GM19324 (cell line): ENCODE data around the gene MAP4K4.

Experiments used
- ATAC-seq: cut with Tn5 transposase; IDR thresholded peaks from one replicate; pipeline ENCODE4 v1.9.1; 2021; ENCODE audit warnings: mild to moderate bottlenecking, moderate library complexity; ENCODE audit not compliant: unreplicated experiment, low FRiP score

The MAP4K4 gene

DNA sequence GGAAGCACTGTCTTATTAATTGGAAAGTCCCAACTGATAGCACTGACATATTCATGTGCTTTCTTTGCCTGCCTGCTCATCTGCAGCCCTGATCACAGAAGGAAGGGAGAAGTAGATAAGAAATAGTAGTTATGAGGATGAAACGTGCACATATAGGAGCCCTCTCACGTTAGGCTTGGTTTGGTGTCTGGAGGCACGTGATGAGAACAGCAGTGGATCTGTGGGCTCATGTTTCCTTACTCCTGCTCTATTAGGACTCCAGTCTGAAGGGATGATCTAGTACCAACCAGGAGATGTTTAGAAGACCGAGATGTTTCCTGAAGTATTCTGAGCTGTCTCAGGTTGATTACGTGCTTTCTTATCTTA is 84.9 kb downstream of the MAP4K4 start:
- no peak for ATAC-seq

DNA sequence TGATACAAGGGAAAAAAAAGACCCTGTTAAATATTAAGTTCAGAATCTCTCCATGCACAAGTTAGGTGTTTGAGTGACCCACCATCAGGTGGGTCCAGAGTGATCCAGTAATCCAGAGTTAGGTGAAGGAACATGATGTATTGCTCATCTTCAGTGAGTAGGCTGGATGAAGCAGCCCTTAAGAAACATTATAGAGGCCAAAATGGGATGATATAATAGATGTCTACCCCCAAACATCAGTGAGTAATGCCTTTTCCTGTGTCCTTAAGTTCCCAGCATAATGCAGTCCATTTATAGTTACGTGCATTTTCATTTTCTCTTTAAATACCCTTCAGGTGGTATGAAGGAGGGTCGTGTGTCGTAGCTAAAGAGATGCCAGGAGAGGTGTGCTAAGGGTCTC is 89.6 kb downstream of the MAP4K4 start:
- ATAC-seq: no peak

DNA sequence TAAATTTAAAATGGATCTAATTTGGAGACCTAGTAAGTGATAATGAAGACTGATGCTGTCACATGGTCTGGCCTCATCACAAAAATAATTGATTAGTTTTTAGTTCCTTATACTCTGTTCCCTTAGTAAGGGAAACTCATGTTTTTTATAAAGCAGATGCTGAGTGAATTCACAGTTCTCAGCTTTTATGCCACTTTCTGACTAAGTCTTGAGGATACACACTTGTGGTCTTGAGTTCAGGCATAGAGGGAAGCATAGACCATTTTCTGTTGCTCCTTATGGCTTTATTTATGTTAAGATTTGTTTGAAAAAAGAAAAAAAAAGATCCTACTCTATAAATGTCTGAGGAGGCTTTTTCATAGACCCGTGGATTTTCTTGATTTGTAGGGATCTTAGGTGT is 91.1 kb downstream of the MAP4K4 start:
- ATAC-seq: no peak

DNA sequence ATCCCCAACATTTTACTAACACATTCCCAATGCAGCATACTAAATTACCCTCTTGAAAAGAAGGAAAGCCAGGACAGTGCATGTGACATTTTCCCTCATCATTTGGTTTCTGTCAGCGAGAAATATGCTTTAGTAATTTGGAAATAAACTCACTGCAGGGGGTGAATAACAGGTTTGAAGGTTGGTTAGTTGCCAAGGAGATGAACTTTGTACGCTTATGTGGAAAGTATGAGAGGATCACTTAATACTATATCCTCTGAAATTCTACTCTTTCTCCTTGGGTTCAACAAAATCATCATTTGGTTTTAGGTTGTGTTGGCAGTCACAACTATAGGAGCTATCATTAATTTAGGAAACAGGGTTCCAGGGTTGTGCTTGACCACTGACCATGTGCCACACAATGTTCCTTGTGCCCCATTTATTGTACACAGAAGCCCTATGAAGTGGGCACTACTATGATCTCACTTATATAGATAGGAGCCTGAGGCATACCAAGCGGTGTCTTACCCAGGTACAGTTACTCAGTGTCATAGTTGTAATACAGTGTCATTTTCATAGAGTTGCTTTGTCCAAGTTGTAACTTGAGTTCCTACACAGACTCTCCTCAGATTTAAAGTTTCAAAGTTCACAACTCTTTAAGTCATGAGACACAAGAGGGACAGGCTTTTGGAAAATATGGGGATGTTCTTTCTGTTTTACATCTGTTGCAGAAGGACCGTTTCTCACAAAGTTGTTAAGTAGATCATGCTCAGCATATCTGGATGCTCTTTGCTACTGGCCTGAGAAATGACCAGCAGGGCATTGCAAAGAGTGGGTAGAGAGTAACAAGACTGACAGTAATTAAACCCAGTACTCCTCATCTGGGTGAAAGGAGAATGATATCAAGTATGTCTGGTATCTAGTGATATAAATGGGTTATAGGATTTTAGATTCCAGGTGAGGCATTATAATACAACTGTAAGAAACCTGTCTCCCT is 91.8 kb downstream of the MAP4K4 start:
- ATAC-seq: no peak

DNA sequence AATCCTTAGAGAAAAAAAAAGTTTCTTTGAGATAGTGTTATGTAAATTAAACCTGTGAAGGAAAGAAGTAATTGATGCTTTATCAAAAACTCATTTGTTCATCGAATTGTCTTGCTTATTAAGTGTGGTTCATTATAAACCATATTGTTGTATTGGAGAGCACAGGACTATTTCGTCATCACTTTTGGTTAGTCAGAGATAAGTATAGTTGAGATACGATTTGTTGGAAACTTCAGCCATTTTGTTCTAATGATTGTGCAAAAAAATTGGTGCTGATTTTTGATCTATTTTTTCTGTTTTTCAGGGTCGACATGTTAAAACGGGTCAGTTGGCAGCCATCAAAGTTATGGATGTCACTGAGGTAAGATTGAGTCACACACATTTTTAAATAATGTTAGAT is 92.9 kb downstream of the MAP4K4 start:
- ATAC-seq: no peak

DNA sequence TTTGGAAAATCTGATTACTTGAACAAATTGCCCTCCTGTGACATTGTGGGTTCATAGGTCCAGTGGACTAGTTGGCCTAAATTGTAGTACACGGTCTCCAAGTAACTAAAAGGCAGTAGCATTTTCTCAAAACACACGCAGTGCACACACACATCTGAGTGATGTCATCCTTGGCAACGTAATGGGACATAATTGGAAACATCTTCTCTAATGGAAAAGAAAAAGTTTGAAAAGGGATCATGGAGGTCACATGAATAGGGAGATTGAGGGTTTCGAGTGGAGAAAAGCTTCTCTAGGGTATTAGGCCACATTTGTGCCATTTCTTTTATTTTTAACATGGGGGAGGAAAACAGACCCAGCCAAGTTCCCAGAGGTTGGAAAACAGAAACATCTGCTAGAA is 93.3 kb downstream of the MAP4K4 start:
- ATAC-seq: no peak

DNA sequence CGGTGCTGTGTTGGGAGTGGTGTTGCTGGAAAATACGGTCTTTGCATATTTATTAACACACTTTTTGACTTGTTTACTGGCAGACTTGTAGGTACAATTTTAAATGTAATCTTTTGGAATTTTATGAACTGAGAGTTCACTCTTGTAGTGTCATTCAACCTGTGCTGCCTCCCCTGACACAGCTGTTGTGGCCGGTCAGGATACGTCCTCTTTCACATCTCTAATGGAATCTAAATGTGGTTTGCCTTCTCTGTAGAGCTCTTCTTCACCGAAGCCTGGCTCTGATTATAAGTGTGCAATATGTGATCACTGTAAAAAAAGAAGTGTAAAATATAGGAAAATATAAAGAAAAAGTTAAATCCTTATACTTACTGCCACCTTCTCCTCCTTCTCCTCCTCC is 94.7 kb downstream of the MAP4K4 start:
- ATAC-seq: no peak

DNA sequence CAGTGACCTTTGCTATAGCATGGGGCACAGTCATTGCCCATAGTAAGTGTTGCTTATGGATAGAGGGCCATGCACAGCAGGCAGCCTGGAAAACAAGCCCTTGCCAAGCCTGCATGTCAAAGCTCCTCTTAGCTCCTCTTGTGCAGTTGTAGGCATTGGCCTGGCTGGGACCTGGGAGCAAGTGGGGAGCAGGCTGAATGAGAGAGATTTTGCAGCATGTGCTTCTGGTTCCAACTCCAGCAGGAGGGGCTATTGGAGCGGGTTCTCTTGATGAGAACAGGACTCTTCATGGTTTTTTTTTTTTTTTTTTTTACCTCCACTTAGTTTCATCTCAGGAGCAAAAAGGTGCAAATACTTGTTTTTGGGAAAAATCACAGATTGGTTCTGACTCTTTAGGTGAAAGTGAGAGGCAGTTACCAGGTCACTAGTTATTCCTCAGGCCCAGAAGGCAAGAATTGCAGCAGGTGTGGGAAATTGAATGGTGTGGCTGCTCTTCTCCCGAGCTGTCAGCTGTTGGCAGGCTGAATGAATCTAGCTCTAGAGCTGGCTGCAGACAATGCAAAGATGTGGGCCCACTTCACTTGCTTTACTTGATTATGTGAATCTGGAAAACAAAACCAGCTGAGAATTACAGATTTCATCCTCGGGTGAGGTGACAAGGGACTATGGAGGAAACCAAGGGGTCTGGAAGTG is 95.9 kb downstream of the MAP4K4 start:
- ATAC-seq: no peak

DNA sequence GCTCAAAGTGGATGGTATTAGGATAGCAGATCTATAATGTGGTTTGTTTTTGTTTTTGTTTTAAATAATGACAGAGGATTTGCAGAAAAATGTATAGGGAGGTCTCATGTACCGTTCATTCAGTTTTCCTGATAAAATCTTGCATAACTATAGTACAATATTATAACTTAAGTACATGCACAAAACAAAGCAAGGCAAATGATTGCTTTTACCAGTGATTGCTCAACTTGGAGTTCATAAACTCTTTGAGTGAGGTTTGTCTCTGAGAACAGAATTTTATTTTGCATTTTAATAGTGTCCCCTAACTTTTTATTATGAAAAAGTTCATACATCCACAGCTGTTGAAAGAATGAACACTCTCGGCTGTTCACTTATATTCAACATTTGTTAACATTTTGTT is 96.6 kb downstream of the MAP4K4 start:
- ATAC-seq: no peak

DNA sequence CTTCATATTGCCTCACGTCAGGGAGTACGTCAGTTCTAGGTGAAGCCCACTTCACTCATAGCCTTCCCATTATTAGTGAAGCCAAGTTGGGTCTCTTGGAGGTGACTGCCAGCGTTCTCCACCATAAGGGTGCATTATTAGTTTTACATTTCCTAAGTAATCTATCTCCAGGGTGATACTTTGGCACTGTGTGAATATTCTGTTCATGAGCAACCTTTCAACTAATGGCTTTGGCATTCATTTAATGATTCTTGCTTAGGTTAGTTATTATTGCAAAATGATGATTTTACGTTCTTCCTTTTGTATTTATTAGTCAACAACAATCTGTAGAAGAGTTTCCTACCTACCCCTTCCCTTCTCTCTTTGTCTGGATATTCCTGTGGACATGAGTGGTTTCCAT is 97.5 kb downstream of the MAP4K4 start:
- no peak for ATAC-seq

DNA sequence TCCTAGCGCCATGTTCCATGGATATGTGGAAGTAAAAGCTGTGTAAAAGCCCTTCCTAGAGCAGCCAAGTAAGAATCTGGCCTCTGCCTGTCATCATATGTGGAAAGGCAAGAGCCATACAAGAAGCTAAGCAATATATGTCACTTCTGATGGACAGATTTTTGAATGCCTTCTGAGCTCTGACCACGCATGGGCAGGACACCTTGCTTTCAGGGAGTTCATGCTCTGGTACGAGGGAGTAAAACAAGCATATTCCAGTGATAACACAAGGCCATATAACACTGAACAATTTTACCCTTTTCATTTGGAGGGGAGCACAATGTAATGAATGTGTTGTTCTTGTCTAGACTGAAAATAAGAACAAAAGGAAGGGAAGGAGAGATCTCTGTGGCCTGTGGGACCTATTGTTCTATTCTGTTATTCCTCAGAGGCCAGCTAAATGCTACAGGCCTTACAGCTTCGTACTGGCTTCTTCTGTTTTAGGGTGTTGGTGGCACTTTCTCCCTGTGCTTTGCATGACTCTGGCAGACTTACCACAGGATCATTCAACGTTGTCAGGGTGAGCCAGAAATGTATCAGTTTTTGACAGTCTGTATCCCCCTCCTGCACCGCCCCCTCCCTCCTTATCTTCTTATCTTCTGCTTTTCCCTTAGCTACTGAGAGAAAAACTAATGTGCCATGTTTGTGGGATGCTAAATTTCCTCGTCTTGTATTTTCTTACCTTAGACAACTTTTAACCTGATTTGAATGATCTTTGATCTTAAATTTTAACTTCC is 99.5 kb downstream of the MAP4K4 start:
- no peak for ATAC-seq

DNA sequence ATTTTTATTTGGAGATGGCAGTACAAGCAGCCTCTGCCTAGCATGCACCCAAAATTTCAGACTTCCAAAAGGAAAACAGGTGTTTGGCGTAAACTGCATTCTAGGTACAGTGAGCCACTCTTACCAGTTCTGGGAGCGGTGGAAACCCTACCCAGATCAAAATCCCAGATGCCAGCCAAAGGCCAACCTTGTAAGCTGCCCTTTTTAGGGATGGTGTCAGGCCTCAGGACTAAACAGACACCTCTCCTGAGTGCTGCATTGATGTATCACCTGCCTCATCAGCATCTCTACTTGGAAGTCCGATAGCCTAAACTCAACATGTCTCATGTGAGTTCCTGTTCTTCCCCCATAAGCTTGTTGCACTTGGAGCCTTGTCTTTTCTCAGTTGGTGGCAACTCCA is 104.0 kb downstream of the MAP4K4 start:
- ATAC-seq: no peak

DNA sequence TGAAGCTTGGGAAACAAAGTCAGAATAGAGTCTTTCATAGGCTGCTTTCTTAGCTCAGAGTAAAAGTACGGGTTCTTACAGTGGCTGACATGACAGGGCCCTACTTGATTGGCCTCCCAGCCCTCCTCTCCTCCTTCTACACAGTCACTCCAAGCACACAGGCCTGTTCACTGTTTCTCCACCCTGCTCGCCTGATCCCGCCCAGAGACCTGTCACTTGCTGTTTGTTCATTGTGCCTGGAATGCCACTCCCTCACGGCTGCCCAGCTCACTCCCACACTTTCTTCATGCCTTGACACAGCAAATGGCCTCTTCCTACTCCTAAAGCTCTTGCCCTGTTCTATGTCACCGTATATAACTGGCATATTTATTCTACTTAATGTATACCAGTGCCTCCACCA is 104.8 kb downstream of the MAP4K4 start:
- ATAC-seq: no peak

DNA sequence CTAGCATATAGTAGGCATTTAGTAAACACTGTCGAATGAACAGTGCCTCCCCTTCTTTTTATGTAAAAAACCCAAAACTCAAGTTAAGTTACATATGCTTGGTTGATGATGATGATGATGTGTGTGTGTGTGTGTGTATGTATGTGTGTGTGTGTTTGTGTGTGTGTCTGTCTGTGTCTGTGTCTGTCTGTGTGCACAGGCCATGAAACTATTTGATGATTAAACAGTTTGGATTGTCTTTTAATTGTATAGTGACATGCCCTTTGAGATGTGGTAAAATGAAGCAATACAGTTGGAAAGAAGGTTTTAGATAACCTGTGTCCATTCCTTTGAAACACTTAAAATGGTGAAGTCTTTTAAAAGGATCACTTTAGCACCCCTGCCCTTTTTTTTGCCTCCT is 105.6 kb downstream of the MAP4K4 start:
- ATAC-seq: no peak

DNA sequence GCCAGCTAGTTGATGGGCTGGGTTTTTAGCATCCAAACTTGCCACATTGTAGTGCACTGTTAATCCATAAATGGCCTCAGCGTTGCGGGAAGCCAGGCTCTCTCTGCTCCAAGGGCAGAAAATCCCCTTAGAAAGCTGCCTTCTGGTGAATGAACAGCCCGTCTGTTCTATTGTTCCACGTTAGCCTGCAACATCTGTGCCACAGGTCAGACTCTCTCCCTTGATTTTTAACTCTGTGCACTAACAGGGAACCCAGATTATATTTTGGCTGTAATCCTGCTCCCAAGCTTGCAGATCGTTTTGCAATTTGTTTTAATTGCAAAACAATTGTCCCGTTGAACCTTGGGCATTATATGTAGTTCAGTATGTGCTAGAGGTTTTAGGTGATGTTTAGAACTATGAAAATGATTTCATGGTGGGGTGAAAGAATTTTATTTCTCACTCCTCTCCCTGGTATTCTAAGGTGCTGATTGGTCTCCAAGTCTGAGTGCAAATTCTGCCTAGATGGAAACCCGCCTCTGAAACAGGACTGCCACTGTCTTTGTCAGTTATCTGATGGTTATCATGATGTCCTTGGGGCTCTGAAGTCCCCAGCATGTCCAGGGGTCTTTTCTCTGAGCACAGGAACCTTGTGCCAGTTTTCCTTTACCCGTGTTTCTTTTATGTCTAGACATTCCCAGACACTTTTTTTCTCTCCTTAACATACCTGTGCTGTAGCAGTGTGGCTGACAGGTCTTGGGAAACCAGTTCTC is 106.6 kb downstream of the MAP4K4 start:
- no peak for ATAC-seq

DNA sequence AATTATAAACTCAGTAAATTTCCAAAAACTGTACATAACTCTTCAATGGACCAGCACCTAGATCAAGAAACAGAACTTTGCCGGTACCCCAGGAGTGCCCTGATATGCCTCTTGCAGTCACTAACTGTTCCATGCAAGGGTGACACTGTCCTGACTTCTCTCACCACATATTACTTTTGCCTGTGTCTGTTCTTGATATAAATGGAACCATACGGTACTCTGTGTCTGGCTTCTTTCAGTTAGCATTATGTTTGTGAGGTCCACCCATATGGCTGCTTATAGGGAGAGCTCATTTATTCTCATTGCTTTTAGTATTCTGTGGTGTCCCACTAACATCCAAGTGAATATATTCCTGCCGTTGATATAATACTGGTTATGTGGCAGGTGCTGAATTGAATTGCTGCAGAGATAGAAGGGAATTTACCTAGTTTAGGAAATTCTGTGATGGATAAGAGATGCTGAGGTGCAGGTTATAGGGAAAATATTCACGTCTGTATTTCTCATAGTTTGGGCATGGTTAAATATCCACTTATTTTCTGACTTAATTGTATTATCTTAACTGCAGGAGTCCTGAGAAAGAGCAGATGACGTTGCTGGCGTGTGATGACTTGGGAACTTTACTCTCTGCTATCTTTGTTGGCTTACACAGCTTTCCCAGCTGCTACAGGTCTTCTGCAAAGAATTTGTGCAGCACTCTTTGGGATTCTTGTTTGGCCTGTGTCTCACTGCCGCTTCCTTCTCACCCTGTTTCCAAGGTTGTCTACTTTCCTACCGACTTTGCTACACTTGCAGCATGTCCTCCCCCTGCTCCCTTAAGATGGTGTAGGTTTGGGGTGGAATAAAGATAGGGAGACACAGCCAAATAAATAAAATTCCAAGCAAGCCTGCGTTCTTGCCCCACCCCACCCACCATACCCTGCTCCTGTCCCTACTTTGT is 107.9 kb downstream of the MAP4K4 start:
- no peak for ATAC-seq

DNA sequence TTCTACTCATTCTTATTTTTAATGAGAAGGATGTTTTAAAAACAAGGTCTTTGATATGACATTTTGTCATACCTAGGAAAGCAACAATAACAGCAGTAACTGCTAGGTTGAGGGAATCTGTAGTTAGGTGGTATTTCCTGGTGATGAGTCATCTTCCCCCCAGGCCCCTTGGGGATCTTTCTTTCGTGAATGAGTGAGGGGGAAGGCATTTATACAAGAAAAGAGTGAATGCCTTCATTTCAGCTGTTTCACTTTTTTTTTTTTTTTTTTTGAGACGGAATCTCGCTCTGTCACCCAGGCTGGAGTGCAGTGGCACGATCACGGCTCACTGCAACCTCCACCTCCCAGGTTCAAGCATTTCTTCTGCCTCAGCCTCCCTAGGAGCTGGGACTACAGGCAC is 108.6 kb downstream of the MAP4K4 start:
- ATAC-seq: no peak

DNA sequence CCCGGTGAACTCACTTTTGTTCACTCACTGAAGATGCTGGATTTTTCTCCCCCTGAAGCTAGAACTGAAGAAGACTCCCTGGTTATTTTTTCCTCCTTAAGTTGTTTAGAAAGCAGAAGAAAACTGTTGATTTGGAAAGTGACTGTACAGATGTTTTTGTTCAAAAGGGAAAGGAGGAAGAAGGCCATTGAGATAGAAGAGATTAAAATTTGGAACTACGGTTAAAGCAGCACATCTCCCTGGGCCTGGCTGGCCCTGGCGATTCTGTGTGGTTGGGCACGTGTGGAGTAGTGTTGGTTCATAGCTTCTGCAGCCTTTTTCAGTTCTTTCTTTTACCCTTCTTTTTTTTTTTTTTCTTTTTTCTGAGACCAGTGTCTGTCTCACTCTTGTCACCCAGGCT is 109.2 kb downstream of the MAP4K4 start:
- ATAC-seq: no peak

DNA sequence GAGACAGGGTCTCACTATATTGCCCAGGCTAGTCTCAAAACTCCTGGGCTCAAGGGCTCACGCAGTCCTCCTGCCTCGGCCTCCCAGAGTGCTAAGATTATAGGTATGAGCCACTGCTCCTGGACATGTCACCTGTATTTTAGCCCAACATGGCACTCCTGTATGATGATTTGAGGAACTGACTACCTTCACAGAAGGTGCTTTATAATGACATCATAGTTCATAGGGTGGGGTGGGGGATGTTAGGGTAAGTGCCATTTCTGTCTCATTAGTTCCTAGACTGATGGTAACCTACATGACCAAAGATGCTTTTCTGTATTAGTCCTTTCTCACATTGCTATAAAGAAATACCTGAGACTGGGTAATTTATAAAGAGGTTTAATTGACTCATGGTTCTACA is 109.7 kb downstream of the MAP4K4 start:
- ATAC-seq: no peak
